ENCODE results near the gene SLC38A8.

Gene SLC38A8

GRCh38 chr16:83967838-83968305 is 74.7 kb downstream of the SLC38A8 start, which contains the start of gene NECAB2:
NECAB2 (plus strand) TSS chr16:83968244; CDS start chr16:83968649, 405 bp downstream.
- DNase-seq: no peak

GRCh38 chr16:83967091-83967490 is 75.5 kb downstream of the SLC38A8 start:
- DNase-seq: no peak

- DNase-seq: no peak
These were observed 76.4 kb downstream of the SLC38A8 start for GRCh38 chr16:83966153-83966696.

GRCh38 chr16:83965444-83966152 is 77.0 kb downstream of the SLC38A8 start:
- no peak for DNase-seq

- no peak for DNase-seq
These were observed 77.7 kb downstream of the SLC38A8 start for GRCh38 chr16:83964684-83965443.

GRCh38 chr16:83963277-83964119 is 79.1 kb downstream of the SLC38A8 start:
- no peak for DNase-seq

- DNase-seq: no peak
These were observed 81.0 kb downstream of the SLC38A8 start for GRCh38 chr16:83961591-83961990.

- DNase-seq: no peak
These were observed 81.9 kb downstream of the SLC38A8 start for GRCh38 chr16:83960521-83961249.

Data from CD4-positive, alpha-beta T cell treated with Interleukin-17A for 4 hours (primary cell).